NCI-H2029 (cell line): ENCODE results near the gene OST4.

Source experiments
- DNase-seq: peaks from one replicate; lab custom pipeline; 2025; lab: John Stamatoyannopoulos, UW

OST4 gene

GRCh38 chr2:27025861-27026851, 45.3 kb downstream of the OST4 start:
- no peak for DNase-seq

DNA sequence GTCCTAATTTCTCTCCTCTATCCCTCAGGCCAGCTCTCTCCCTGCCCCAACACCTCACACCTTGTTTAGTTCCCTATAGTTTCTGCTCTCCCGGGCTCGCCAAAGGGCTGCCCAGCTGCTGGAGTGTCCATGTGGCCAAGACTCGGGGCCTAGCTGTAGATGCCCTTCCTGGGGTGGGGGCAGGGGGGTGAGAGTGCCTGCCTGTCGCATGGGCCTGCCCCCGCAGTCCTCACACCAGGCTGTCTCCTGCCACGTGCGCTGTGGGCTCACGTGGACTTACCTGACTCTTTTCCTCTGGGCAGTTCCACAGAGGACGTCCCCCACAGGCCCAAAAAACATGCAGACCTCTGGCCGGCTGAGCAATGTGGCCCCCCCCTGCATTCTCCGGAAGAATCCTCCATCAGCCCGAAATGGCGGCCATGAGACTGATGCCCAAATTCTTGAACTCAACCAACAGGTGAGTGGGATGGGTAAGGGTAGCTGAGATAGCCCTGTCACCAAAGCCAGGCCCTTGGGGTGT, 46.1 kb downstream of the OST4 start:
- DNase-seq, result no peak

DNA sequence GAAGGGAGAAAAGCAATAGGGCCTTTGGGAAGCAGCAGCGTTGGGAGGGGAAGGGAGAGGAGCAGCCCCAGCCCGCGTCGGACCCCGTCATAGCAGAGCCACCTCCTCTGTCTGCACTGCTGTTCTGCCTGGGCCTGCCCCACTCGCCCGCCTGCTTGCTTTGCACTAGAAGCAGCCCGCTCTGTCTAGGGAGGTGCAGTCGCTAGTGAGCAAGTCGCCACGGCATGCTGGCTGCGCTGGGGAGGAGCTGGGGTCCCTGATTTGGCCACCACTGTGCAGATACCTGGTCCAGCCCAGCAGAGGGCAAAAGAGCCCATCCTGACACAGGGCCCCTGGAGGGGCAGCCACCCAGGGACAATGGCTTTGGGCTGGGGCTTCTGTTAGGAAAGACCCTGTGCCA, 46.6 kb downstream of the OST4 start:
- DNase-seq, result no peak

- no peak for DNase-seq
Observed at GRCh38 chr2:27024188-27024587, 47.3 kb downstream of the OST4 start.

- no peak for DNase-seq
Observed at GRCh38 chr2:27023740-27024139, 47.7 kb downstream of the OST4 start.

DNA sequence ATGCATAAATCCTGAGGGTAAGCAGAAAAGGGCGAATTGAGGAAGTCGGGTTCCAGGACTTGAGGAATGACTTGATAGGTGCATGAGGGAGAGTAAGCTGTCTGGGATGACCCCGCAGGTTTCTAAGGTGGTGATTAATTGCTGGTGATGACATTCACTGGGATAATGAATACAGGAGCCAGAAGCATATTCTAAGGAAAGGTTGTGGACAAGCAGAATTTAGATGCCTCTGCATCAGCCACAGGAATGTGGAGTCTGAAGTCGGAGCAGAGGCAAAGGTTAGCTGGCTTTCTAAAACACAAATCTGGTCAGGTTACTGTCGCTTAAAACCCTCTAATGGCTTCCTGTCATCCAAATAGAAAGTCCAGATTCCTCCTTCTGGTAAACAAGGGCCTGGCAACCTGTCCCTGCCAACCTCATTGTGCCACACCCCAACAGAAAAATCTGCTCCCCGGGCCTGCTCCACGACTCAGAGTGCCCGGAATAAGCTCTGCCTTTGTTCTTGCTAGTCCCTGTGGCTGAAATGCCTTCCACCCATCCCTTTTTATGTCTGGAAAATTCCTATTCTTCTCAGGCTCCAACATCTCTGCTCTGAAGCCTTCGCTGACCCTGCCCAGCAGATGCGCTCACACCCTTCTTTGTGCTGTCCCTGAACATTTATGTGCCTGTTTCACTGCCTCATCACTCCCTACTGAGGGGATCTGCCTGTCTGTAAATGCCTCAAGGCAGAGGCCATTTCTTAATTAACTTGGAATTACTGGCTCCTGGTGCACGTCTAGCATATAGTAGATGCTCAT, 50.0 kb downstream of the OST4 start:
- DNase-seq, result no peak
